Right atrium auricular region (tissue), 2 donors: ENCODE results near the gene FBRSL1. TPM values are rescaled to one million over a fixed set of nuclear protein-coding genes. Genes with fewer than 3 reads are reported as not detected.

Experiments used
- DNase-seq: peaks from one replicate; pipeline ENCODE4 v3.0.0-alpha.2; 2019; ENCODE audit warnings: low spot score
- H3K27ac ChIP-seq, 2 donors: fragments of 200-600 bp; sonication (generic); 1 replicate in 1 of 2; 2 replicates in 1 of 2; pipeline ENCODE4 v1.5.1; 2016 to 2019
- H3K27me3 ChIP-seq, 2 donors: fragments of 200-600 bp; sonication (generic); one replicate each; pipeline versions ENCODE4 v1.5.1 to v1.6.0; 2017 to 2019
- H3K36me3 ChIP-seq: fragments of 200-600 bp; sonication (generic); one replicate; pipeline ENCODE4 v1.5.1; 2016
- H3K4me1 ChIP-seq, 2 donors: fragments of 200-600 bp; sonication (generic); one replicate each; pipeline versions ENCODE4 v1.5.1 to v1.6.0; 2017 to 2019
- H3K4me3 ChIP-seq, 2 donors: fragments of 200-600 bp; sonication (generic); 1 replicate in 1 of 2; 2 replicates in 1 of 2; pipeline ENCODE4 v1.5.1; 2017 to 2019; ENCODE audit warnings: mild to moderate bottlenecking in 1 of 2, moderate library complexity in 1 of 2
- H3K9me3 ChIP-seq, 2 donors: fragments of 200-600 bp; sonication (generic); one replicate each; pipeline ENCODE4 v1.5.1; 2019
- CTCF ChIP-seq, 2 donors: fragments of 200-600 bp; sonication (generic); IDR thresholded peaks; one replicate each; pipeline ENCODE4 v1.5.1; 2019; ENCODE audit warnings: antibody characterized with exemption in 2 of 2
- total RNA-seq, 2 donors: library from RNA; depleted of rRNA; stranded (reverse); fragments of >200 nt; gene quantifications; one replicate each; pipeline ENCODE4 v1.1.0, GENCODE V29; 2016

Gene FBRSL1
- total RNA-seq, 2 donors from 2014 or later = 19.3 to 20.4 TPM

DNA sequence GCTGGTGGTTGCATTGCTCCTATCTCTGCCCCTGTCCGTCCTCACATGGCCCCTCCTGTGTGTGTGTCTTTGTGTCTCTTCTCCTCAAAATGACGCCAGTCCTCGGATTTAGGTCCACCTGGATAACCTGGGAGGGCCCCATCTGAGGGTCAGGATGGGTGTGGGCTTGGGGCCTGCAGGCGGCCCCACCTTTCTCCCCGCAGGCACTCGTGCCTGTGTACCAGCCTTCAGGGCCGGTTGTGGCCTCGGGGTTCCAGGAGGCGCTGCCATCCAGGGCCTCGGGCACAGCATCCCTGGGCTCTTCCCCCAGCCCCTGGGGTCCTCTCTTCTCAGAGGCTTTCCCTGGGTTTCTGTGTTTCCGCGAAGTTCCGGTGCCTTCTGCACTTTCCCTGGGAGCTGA lies 65.7 kb downstream of the FBRSL1 start:
- no peaks in the 10 kb centered on the region for H3K27me3 ChIP-seq
- DNase-seq = no peak
- no peak overlapping the region for H3K4me3 ChIP-seq
- peaks cover 0 to 16% of the 10 kb centered on the region in 2 donors for H3K4me1 ChIP-seq
- H3K9me3 ChIP-seq = no peaks in the 10 kb centered on the region
- H3K27ac ChIP-seq = no peak overlapping the region
- no peaks in the 10 kb centered on the region for H3K36me3 ChIP-seq
- no peak for TF ChIP-seq CTCF (IDR thresholded peaks at IDR 0.05)

DNA sequence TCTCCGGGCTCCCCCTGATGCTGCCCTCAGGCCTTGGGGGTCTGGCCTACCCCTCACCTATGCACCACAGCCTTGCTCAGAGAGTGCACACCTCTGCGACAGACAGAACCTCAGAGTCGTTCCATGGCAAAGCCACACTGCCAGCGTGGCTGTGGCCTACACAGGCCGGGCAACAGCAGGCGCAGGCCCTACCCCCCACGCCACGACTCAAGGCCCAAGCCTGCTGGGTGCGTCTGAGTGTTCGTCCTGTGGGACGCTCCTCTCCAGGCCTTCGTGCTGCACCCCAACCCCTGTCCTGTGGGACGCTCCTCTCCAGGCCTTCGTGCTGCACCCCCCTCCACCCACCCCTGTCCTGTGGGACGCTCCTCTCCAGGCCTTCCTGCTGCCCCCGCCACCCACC lies 66.3 kb downstream of the FBRSL1 start:
- no peak for DNase-seq
- no peak overlapping the region for H3K27ac ChIP-seq
- H3K27me3 ChIP-seq = no peaks in the 10 kb centered on the region
- H3K4me1 ChIP-seq = peaks cover 0 to 21% of the 10 kb centered on the region in 2 donors
- H3K36me3 ChIP-seq = no peaks in the 10 kb centered on the region
- H3K9me3 ChIP-seq = no peaks in the 10 kb centered on the region
- no peak for TF ChIP-seq CTCF (IDR thresholded peaks at IDR 0.05)
- no peak overlapping the region for H3K4me3 ChIP-seq

DNA sequence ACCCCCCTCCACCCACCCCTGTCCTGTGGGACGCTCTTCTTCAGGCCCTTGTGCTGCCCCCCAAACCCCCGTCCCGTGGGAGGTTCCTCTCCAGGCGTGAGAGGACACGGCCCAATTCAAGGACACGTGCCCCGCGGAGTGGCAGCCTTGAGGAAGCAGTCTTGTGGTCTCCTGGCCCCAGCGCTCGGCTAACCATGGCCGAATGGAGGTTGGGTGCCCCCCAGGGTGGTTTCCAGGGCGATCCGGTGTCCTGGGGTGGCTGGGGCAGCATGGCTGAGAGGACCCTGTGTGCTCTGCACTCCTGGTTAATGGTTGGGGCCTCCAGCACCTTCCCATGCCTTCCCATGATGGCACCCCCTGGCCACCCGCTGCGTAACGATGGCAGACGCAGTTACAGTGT lies 66.8 kb downstream of the FBRSL1 start:
- TF ChIP-seq CTCF (IDR thresholded peaks at IDR 0.05) = no peak
- H3K27me3 ChIP-seq = no peaks in the 10 kb centered on the region
- H3K4me1 ChIP-seq = peaks cover 0 to 21% of the 10 kb centered on the region in 2 donors
- H3K9me3 ChIP-seq = no peaks in the 10 kb centered on the region
- no peaks in the 10 kb centered on the region for H3K36me3 ChIP-seq
- no peak for DNase-seq
- no peak overlapping the region for H3K4me3 ChIP-seq
- H3K27ac ChIP-seq = no peak overlapping the region

DNA sequence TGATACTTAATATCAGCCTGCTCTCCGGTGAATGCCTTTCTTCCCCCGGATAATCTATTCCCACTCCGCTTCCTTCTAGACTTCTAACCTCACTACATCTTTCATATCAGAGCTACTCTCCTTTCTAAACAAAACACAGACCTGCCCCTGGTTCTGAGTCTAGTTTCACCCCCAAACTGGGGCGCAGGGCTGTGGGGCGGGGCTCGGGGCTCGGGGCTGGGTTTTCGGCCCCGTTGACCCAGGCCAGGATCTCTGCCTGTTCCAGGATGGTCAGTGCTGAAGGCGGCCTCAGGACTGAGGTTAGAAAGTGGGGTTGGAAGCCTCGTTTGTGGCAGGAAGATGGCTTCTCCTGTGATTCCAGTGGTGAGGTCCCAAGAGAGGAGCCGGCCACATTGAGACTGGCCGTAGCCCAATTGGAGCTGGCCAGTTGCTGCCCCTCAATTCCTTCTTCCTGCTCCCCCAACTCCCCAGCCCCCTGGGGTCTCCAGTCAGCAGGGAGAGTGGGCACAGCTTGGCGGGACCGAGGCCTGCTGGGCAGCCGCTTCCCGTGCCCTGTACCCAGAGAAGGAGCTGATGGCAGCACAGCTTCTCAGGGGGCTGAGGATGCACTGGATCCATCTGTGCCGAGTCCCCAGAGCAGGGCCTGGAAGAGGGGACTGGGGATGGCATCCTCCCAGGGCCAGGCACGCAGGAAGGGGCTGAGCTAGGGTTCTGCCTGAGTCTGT lies 67.5 kb downstream of the FBRSL1 start:
- peaks cover 0 to 21% of the 10 kb centered on the region in 2 donors for H3K4me1 ChIP-seq
- no peak for DNase-seq
- no peak overlapping the region for H3K4me3 ChIP-seq
- H3K9me3 ChIP-seq = no peaks in the 10 kb centered on the region
- H3K36me3 ChIP-seq = no peaks in the 10 kb centered on the region
- H3K27me3 ChIP-seq = no peaks in the 10 kb centered on the region
- no peak overlapping the region for H3K27ac ChIP-seq
- no peak for TF ChIP-seq CTCF (IDR thresholded peaks at IDR 0.05)

- no peak overlapping the region for H3K27ac ChIP-seq
- H3K4me3 ChIP-seq = no peak overlapping the region
- peaks cover 0 to 21% of the 10 kb centered on the region in 2 donors for H3K4me1 ChIP-seq
- TF ChIP-seq CTCF (IDR thresholded peaks at IDR 0.05) = no peak
- H3K36me3 ChIP-seq = no peaks in the 10 kb centered on the region
- H3K9me3 ChIP-seq = no peaks in the 10 kb centered on the region
- DNase-seq = no peak
- no peaks in the 10 kb centered on the region for H3K27me3 ChIP-seq
These were observed 68.3 kb downstream of the FBRSL1 start for GRCh38 chr12:132558042-132558856.
